MG63 (cell line): ENCODE data around the gene ZBTB26. TPM values are rescaled to one million over a fixed set of nuclear protein-coding genes. Genes with fewer than 3 reads are reported as not detected.
"Not testable (repeated sequence)": the region's sequence is repeated elsewhere in the genome, so short reads cannot be mapped to it uniquely, and the experiment has no call there.

Experiments
- DNase-seq: peaks from one replicate; pipeline ENCODE4 v3.0.0-alpha.2; 2020
- H3K27me3 ChIP-seq: fragments of 250-450 bp; sonication (Bioruptor Pico); 2 replicates; pipeline ENCODE4 v1.5.1; 2020; ENCODE audit warnings: mild to moderate bottlenecking, moderate library complexity
- H3K36me3 ChIP-seq: fragments of 250-450 bp; sonication (Bioruptor Pico); 2 replicates; pipeline ENCODE4 v1.5.1; 2020; ENCODE audit warnings: mild to moderate bottlenecking, moderate library complexity
- H3K4me3 ChIP-seq: fragments of 250-450 bp; sonication (Bioruptor Pico); 2 replicates; pipeline ENCODE4 v1.5.1; 2020; ENCODE audit warnings: mild to moderate bottlenecking, moderate library complexity
- H3K9me3 ChIP-seq: fragments of 250-450 bp; sonication (Bioruptor Pico); 2 replicates; pipeline ENCODE4 v1.5.1; 2020; ENCODE audit warnings: mild to moderate bottlenecking, moderate library complexity
- total RNA-seq: library from RNA; depleted of rRNA; stranded (reverse); fragments of >200 nt; shearing (Covaris generic); gene quantifications from 2 replicates; pipeline ENCODE4 v1.2.3, GENCODE V29; 2014; ENCODE audit warnings: low replicate concordance; rRNA removed

ZBTB26 gene
- total RNA-seq, 1 experiment from 2014 or later: 0.82 TPM

- no peaks in the 10 kb centered on the region for H3K9me3 ChIP-seq
- no peak for DNase-seq
- no peak overlapping the region for H3K4me3 ChIP-seq
- no peaks in the 10 kb centered on the region for H3K27me3 ChIP-seq
- H3K36me3 ChIP-seq: peaks cover 78% of the 10 kb centered on the region
Observed at GRCh38 chr9:122879443-122879842, 51.9 kb downstream of the ZBTB26 start.

DNA sequence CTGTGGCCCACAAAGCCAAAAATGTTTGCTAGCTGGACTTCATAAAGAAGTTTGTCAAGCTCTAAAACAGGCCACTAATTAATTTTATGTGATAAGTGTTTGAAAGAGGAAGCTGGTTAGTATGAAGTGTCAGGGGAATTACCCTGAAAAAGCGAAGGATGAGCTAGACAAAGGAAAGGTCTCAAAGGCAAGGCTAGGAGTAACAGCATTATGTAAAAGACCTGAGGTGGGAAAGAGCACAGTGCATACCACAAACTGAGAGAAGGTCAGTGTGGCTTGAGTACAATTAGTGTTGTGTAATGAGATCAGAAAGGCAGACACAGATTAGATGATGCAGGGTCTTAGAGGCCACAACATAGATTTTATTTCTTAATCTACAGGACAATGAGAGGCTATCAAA, 55.8 kb downstream of the ZBTB26 start:
- peaks cover 66% of the 10 kb centered on the region for H3K36me3 ChIP-seq
- DNase-seq: no peak

GRCh38 chr9:122867276-122867675, 64.0 kb downstream of the ZBTB26 start:
- not testable (repeated sequence) for DNase-seq, H3K9me3 ChIP-seq, H3K4me3 ChIP-seq, H3K27me3 ChIP-seq
- peaks cover 23% of the 10 kb centered on the region for H3K36me3 ChIP-seq

More for the DNA sequence above, 55.8 kb downstream of the ZBTB26 start:
- Histone ChIP-seq H3K4me3 (no peak overlapping the region), H3K9me3 (no peaks in the 10 kb centered on the region), H3K27me3 (no peaks in the 10 kb centered on the region)

DNA sequence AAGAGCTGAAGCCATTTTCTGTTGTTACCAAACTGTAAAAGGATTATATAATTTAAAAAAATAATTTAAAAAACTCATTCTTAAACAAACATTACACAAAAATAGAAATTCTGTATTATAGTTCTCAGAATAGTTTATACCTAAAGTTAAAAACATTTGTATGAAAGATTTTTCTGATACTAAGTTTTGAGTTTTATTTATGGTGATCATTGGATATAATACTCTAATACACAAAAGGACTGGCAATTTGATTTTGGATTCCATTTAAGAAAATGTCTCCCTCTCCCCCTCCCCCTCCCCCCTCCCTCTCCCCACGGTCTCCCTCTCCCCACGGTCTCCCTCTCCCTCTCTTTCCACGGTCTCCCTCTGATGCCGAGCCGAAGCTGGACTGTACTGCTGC, 65.2 kb downstream of the ZBTB26 start:
- H3K9me3 ChIP-seq: no peaks in the 10 kb centered on the region
- H3K4me3 ChIP-seq: no peak overlapping the region
- no peaks in the 10 kb centered on the region for H3K27me3 ChIP-seq
- no peak for DNase-seq
- H3K36me3 ChIP-seq: peaks cover 29% of the 10 kb centered on the region

Other genes starting within 250 kb of the ZBTB26 start
- not detected in 2 replicates for gene OR1L4, start 207.5 kb downstream of the ZBTB26 start, total RNA-seq
- not detected in 2 replicates for gene OR1L6, start 189.2 kb downstream of the ZBTB26 start, total RNA-seq
- gene OR5C1, start 142.6 kb downstream of the ZBTB26 start, total RNA-seq: not detected in 2 replicates
- not detected in 2 replicates for gene OR1K1, start 131.4 kb downstream of the ZBTB26 start, total RNA-seq
- gene PDCL, start 102.9 kb downstream of the ZBTB26 start, total RNA-seq: 23.4 and 25.8 TPM in 2 replicates
- 17.6 and 25.1 TPM in 2 replicates for gene RC3H2, start 26.2 kb downstream of the ZBTB26 start, total RNA-seq
- 4.3 and 8.0 TPM in 2 replicates for gene ZBTB6, start 18.2 kb downstream of the ZBTB26 start, total RNA-seq
- gene RABGAP1, start 9.5 kb upstream of the ZBTB26 start, total RNA-seq: 15.3 and 50.2 TPM in 2 replicates
- not detected in 2 replicates for gene GPR21, start 102.2 kb upstream of the ZBTB26 start, total RNA-seq